Ecto neural progenitor cell (in vitro differentiated cells): ENCODE measurements around the gene SUPV3L1.
"Not testable (repeated sequence)": the region's sequence is repeated elsewhere in the genome, so short reads cannot be mapped to it uniquely, and the experiment has no call there.

Experiments
- DNase-seq: peaks from one replicate; pipeline ENCODE4 v3.0.0-alpha.2; 2018; ENCODE audit warnings: low spot score

SUPV3L1 gene

DNA sequence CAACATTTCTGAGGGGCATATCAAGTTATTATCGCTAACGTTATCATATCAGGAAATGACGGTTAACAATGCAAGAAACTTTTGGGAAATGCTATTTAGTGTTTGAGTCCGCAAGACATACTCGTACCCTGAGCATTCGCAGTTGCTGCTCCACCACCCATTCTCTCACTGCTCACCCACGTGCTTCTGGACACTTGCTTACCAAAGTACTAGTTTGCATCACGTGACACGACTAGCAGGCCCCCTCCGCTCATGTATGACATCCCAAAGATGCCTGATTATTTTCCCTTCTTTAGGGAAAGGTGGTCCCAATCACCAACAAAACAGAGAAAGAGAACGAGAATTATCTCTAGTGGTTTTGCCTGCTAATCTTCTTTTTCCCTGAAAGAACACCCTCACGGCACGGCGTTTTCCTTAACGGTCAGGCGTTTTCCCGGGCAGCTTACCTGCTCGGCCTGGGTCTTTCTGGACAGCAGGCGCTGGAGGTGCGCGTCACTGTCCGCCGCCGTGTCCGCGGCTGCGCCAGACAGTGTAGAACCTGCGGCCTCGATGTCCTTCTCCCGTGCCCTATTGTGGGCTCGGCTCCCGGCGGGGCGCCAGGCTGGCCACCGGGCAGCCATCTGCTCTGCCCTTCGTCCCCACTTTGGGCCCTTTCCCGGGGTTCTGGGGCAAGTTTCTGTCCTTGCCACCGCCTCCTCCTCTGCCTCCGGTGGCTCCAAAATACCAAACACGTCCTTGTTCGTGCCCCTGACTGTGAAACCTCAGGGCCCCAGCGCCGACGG lies at the start of gene SUPV3L1:
Gene SUPV3L1 (plus strand): TSS at position 492 of the 782 bp plus-strand sequence. CDS start 58 bp downstream, at position 550.
- DNase-seq = peak; percentile 95

DNA sequence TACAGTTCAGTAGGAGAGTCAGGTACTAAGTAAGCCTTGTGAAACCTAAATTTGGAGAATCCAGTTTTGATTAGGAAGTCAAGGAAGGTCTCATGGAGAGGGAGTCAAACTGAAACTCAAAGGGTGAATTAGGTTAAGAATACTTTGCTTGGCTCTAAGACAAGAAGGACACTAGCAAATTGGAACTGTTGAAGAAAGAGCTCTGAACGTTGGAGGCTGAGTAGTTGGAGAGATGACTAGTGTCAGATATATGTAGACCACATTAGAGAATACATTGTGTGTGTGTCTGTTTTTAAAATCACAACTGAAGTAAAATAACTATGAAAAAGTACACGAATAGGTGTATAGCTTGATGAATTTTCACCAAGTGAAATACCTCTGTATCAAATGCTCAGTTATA lies 49.8 kb upstream of the SUPV3L1 start:
- no peak for DNase-seq

DNA sequence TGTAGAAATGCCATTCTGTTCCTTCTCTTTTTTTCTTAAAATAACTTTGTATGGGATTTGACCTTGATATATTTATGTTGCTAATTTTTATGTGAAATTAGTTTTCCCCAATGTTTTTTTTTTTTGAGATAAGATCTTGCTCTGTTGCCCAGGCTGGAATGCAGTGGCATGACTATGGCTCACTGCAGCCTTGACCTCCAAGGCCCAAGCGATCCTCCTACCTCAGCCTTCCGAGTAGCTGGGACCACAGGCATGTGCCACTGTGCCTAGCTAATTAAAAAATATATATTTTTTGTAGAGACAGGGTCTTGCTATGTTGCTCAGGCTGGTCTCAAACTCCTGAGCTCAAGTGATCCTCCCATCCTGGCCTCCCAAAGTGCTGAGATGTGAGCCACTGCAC lies 40.1 kb upstream of the SUPV3L1 start:
- no peak for DNase-seq

DNA sequence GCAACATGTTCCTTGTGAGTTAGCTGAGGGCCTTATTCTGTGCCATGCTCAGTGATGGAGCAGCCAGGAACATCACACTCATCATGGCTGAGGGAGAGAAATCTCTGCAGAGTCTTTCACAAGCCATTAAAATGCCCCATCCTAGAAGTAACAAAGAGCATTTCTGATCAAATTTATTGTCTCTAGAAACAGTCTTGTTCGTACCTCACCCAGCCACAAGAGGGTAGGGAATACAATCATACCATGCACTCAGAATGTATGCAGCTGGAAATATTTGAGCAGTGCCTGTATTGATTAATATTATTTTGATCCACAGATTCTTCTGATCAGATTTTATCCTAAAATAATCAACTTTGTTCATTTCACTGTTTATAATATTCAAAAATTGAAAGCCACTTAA lies 38.7 kb upstream of the SUPV3L1 start:
- no peak for DNase-seq

DNA sequence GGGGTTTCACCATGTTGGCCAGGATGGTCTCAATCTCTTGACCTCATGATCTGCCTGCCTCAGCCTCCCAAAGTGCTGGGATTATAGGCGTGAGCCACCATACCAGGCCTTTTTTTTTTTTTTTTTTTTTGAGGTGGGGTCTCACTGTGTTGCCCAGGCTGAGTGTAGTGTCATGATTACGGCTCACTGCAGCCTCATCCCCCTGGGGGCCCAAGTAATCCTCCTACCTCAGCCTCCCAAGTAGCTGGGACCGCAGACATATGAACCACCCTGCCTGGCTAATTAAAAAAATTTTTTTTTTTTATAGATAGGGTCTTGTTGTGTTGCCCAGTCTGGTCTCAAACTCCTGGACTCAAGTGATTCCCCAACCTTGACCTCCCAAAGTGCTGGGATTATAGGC lies 38.0 kb upstream of the SUPV3L1 start:
- DNase-seq = not testable (repeated sequence)

DNA sequence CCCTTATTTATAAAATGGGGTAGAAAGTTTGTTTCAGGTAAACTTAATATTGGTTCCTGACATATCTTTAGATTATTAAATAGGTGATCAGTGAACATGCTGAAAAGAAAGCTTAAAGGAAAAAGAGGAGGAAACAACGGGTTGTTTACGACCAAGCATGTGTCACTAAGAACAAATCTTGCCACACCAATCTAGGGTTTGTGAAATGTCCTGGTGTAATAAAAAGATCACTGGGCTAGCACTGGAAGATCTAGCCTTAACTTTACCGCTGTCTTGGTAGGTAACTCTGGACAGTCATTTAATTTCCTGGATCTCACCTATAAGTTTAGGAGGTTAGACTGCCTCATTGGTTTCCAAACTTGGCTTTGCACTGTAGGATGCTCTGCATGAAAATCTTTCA lies 37.1 kb upstream of the SUPV3L1 start:
- no peak for DNase-seq

DNA sequence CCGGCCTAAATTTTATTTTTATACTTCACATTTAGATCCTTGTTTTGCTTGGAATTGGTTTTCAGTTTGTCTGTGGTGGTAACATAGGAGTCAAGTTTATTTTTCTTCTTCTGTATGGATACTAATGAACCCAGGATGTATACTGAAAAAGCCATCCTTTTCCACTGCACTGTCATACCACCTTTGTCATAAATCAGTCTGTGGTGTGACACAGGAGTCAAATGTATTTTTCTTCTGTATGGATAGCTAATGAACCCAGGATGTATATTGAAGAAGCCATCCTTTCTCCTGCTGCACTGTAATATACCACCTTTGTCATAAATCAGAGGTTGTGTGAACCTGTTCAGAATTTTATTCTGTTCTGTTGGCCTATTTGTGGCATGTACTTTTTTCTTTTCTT lies 34.7 kb upstream of the SUPV3L1 start:
- DNase-seq = no peak

DNA sequence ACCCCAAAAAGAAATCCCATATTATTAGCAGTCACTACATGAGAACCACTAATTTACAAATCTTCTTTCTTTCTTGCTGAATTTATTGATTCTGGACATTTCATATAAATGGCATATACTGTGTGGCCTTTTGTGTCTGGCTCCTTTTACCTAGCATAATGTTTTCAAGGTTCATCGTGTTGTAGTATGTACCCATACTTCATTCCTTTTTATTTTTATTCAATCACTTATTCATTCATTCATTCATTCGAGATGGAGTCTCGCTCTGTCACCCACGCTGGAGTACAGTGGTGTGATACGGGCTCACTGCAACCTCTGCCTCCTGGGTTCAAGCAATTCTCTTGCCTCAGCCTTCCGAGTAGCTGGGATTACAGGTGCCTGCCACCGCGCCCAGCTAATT lies 34.2 kb upstream of the SUPV3L1 start:
- DNase-seq = no peak

DNA sequence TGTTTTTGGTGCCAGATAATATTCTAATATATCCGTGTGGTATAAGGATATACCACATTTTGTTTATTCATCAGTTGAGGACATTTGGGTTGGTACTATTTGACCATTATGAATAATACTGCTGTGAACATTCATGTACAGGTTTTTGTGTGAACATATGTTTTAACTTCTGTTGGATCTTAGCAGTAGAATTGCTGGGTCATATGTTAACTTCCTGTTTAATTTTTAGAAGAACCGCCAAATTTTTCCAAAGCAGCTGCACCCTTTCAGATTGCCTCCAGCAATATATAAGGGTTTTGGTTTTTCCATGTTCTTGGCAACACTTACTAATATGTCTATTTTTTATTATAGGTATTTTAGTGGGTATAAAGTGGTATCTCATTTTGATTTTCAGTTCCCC lies 33.3 kb upstream of the SUPV3L1 start:
- DNase-seq = no peak

DNA sequence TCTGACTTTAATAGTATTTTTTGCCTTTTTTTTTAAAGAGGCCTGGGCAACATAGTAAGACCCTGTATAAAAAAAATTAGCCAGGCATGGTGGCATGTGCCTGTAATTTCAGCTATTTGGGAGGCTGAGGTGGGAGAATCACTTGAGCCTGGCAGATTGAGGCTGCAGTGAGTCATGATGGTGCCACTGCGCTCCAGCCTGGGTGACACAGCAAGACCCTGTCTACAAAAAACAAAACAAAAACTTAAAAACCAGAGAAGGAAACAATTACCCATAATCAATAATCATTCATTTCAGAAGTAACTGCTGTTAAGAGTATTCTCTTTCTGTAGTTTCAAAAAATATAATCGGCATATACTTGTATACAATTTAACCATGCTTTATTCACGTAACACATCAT lies 28.1 kb upstream of the SUPV3L1 start:
- DNase-seq = no peak

DNA sequence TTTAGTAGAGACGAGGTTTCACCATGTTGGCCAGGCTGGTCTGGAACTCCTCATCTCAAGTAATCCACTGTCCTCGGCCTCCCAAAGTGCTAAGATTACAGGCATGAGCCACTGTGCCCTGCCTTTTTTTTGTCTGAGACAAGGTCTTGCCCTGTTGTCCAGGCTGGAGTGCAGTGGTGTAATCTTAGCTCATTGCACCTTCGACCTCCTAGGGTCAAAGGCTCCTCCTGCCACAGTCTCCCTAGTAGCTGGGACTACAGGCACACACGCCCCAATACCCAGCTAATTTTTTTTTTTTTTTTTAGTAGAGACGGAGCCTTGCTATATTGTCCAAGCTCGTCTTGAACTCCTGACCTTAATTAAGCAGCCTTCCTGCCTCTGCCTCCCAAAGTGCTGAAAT lies 26.8 kb upstream of the SUPV3L1 start:
- DNase-seq = no peak

DNA sequence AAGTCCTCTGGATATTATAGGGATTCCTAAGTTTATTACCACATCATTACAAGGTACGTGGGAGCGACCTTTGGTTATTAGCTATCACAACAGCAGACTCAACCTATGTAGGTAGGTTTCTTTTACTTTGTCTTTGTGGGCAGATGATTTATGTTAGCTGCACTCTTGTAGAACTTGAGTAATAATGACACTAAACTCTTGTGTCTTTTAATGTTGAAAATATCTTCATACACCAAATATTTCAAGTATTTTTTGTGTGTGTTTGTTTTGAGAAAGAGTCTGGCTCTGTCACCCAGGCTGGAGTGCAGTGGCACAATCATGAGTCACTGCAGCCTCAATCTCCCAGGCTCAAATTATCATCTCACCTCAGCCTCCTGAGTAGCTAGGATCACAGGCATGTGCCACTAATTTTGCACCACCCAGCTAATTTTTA lies 19.2 kb upstream of the SUPV3L1 start:
- no peak for DNase-seq

DNA sequence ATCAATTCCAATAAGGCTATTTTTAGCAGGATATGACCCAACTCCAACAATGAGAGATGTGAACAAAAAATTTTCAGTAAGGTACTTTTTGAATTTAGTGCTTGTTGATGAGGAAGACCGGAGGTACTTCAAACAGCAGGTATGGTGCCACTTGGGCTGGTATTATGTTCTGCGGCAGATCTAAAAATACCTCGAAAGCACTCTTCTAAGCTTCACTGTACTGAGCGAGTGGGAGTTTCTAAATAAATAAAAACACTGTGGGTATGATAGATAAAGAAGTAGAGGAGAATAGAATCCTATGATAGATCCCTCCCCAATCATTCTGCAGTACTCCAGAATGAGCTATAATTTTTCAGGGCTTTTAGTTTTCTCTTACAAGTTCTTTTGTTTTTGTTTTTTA lies 11.5 kb upstream of the SUPV3L1 start:
- no peak for DNase-seq

DNA sequence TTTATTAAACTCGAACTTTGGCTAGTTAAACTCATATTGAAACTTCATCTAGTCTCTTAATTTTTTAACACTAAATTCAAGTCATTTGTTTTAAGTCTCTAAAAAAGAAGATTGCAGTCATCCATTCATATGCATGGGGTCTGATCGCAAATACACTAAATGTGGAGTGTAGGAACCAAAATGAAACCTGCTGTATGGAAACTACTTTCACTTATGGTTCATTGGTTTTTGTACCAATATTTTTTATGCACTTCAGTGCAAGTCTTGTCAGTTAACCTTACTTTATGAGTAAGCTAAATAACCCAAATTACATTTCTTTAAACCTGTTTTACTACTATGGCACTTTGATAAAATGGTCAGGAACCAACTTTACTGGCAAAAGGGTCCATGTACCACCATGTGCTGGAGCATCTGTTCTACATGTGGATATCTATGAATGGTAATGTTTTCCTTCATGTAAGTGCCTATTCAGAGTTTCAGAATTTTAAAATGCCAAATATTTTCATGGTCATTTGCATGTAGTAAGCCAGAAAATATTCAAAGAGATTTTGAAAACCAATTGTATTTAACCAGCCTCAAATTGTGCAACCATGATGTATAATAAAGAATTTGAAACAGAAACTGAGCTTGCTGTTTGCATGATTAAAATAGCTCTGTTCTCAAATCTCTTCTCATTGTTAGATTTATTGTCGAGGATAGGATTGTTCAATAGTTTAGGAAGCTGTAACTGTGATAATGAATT lies 7.6 kb upstream of the SUPV3L1 start:
- no peak for DNase-seq

DNA sequence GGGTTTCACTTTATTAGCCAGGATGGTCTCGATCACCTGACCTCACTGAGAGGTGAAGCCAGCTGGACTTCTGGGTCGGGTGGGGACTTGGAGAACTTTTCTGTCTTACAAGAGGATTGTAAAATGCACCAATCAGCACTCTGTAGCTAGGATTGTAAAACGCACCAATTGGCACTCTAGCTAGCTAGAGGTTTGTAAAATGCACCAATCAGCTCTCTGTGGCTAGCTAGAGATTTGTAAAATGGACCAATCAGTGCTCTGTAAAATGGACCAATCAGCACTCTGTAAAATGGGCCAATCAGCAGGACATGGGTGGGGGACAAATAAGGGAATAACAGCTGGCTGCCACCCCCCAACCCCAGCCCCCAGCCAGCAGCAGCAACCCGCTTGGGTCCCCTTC lies 4.7 kb upstream of the SUPV3L1 start:
- DNase-seq = not testable (repeated sequence)

DNA sequence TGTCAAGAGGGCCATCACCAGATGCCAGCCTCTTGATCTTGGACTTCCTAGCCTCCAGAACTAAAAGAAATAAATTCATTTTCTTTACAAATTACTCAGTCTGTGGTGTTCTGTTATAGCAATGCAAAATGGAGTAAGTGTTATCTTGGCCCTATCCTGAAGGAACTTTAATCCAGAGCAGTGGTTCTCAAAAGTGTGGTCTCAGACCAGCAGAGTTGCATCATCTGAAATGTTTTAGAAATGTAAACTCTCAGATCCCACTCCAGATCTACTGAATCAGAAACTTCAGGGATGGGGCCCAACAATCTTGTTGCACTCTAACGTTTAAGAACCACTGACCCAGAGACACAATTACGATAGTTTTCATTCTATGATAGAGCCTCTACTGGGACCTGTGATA lies 3.2 kb upstream of the SUPV3L1 start:
- no peak for DNase-seq

DNA sequence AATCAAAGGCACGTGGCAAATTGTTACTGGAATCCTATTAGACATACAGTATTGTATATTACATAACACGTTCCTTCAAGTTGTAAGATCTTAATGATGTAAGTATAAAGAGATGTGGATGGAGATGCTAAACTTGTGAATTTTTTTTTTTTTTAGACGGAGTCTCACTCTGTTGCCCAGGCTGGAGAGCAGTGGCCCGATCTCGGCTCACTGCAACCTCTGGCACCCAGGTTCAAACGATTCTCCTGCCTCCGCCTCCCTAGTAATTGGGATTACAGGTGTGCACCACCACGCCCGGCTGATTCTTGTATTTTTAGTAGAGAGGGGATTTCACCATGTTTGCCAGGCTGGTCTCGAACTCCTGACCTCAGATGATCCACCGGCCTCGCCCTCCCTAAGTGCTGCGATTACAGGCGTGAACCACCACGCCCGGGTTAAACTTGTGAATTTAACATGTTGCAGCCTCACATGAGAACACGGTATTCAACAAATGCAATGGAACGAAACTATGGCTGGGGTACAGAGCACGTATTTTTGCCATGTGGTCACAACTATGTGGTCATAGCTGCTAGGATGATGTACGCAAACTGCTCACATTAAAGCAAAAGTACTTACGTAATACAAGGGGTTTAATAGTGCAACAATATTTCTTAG lies 818 bp upstream of the SUPV3L1 start:
- DNase-seq = peak; percentile 50

DNA sequence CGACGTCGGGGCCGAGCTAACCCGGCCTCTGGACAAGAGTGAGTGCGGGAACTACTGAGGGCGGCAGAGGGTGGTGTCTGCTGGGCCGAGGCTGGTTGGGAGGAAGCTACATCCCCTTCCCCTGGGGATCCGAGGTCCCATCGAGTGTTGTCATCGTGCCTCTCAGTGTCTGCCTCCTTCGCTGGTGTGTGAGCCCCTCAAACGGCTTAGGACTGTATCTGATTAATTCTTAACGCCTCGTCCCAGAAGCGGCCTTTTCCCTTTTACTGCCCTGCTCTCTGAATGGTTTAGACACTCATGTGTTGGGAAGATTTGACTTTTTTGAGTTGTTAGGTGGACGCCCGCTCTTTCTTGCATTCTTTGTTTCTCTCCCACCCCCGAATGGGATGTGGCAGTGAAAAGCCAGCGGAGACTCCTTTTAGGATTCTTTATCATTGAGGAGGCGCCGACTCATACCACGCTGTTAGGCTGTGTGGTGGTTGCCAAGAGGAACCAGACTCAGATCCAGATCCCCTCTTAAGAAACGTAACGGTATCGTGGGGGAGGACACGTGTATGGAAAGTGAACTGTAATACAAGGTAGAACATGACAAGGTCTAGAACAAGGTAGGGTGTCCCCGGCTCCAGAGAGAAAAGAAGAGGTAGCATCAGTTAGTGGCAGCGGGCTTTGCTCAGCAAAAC lies 631 bp downstream of the SUPV3L1 start:
- no peak for DNase-seq

DNA sequence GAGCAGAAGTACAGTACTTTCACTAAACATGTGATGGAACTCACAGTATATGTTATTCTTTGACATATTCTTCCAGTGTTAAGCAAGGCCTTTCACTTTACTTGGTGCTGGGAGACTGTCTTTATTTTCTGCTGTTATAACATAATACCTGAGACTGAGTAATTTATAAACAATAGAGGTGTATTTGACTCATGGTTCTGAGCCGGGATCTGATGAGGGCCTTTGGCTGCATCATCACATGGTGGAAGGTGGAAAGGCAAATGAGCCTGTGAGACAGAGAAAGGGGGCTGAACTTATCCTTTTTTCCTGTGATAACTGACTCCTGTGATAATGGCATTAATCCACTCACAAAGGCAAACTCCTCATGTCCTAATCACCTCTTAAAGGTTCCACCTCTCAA lies 1.4 kb downstream of the SUPV3L1 start:
- no peak for DNase-seq

DNA sequence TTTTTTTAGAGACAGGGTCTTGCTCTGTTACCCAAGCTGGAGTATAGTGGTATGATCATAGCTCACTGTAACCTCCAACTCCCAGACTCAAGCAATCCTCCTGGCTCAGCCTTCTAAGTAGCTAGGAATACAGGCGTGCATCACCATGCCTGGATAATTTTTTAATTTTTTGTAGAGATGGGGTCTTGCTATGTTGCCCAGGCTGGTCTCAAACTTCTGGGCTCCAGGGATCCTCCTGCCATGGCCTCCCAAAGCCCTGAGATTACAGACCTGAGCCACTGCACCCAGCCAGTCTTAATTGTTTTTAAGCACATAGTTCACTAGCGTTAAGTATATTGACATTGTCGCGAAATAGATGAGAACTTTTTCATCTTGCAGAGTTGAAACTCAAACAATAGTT lies 2.0 kb downstream of the SUPV3L1 start:
- DNase-seq = no peak

DNA sequence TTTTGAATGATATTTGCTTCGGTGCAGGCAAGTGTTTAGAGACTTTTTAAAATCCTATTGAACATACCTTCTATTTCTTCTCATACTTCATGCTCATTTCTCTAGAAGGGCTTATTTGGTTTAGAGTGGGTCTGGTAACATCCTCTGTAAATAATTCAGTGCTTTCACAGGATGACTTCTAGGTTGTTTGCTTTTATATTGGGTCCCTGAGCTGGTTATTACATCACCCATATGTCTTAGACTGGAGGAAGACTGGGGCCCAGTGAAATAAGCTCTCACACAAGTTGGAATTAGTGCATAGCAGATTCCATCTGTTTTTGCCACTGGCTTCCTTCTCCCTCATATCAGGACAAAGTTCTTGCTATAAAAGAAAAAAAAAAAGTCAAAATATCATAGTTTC lies 6.5 kb downstream of the SUPV3L1 start:
- no peak for DNase-seq

DNA sequence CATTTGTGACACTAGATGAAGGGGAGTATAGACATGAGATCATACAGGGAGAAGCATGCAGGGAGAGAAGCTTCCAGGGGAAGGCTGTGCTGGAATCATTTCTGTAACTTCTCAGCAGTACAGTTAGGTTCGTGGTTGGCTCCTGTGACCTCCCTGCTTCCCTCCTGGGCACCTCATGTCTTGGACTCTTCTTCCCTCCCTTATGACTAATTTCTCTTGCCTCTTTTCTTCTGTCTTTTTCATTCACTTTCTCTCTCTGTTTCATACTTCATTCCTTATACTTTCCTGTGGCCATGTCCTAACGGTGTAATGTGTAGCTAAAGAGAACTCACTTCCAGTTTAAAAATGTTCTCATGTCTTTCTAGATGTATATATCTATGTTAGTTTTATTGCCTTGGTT lies 21.0 kb downstream of the SUPV3L1 start:
- no peak for DNase-seq

DNA sequence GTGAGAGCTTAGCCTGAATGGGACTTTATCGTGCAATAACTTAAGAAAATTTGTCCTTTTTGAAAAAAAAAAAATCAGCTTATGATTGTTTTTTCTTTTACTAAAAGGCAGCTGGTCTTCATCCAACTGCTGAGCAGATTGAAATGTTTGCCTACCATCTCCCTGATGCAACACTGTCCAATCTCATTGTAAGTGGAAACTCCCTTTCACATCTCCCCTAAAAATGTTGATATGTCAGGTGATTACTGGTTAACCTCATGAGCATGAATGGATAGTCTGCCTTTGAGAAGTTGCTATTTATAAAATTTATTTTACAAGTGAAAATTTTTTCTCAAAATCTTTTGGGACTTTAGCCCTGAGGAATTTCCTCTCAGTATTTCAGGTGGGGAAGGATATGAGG lies 22.3 kb downstream of the SUPV3L1 start:
- DNase-seq = no peak
